H1 (cell line): ENCODE measurements around the gene PTGIR. TPM values are rescaled to one million over a fixed set of nuclear protein-coding genes. Genes with fewer than 3 reads are reported as not detected.

Experiments used
- CEBPB ChIP-seq: IDR thresholded peaks from 2 replicates; pipeline ENCODE4 v1.6.1; 2012; ENCODE audit warnings: low read depth, low read length
- polyA plus RNA-seq, 7 experiments: library from polyadenylated mRNA; depleted of rRNA in 3 of 7; stranded (reverse) in 5 of 7; unstranded in 2 of 7; fragments of >200 nt in 5 of 7; fragments of 200-250 nt in 2 of 7; gene quantifications; 1 replicate in 5 of 7; 2 replicates in 1 of 7; 4 replicates in 1 of 7; pipeline versions ENCODE4 v1.2.1 to v1.2.3, GENCODE V29; 2011 to 2013; ENCODE audit warnings: missing spikeins in 2 of 7, mixed read lengths in 2 of 7
- total RNA-seq: library from RNA; stranded (reverse); fragmentation: NEBNext Ultra II Directional; extraction: Animal tissue kit (Norgen Biotek cat#: 25700); gene quantifications from 2 replicates; pipeline ENCODE4 v1.2.1, GENCODE V29; 2021
- TF ChIP-seq, protein P1 (sequence below): IDR thresholded peaks from 2 replicates; pipeline ENCODE4 v1.6.1; 2011; ENCODE audit warnings: low read length, improper control_type of control experiment

Gene PTGIR
- total and polyA plus RNA-seq, 2 of the 8 experiments (the other 6 are each of a cell fraction or from before 2014, with no cell fraction given): 0.15 TPM; not detected in 1

DNA sequence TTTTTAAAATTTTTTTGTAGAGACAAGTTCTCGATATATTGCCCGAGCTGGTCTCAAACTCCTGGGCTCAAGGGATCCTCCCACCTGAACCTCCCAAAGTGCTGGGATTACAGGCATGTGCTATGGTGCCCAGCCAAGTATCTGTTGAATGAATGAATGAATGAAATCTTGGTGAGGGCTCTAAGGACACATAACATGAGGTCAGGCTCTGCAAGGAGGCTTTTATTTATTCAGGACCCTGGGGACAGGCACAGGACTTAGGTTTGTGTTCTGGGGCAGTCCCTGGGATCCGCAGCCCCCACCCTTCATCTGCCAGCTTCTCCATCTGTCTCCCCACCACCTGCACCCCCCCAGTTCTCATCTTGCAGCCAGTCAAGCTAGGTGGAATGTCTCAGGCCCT, 4.6 kb downstream of the PTGIR start (continued):
- TF ChIP-seq, protein P1, sequence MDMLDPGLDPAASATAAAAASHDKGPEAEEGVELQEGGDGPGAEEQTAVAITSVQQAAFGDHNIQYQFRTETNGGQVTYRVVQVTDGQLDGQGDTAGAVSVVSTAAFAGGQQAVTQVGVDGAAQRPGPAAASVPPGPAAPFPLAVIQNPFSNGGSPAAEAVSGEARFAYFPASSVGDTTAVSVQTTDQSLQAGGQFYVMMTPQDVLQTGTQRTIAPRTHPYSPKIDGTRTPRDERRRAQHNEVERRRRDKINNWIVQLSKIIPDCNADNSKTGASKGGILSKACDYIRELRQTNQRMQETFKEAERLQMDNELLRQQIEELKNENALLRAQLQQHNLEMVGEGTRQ: no peak
- no peak for TF ChIP-seq CEBPB
- TF ChIP-seq, all 59 proteins: peak for 0
